SK-N-SH (cell line): ENCODE results near the gene ABCA8. TPM values are rescaled to one million over a fixed set of nuclear protein-coding genes. Genes with fewer than 3 reads are reported as not detected.

Source experiments
- CTCF ChIA-PET: fragments of 300-600, 350-600 bp; formaldehyde crosslinking; extraction: SDS; loops from one replicate; lab custom pipeline; 2021; lab: Yijun Ruan, JAX
- POLR2A ChIA-PET: fragments of 350-600 bp; sonication (Branson Sonifier 250); formaldehyde crosslinking; extraction: SDS; loops from one replicate; lab custom pipeline; 2020; ENCODE audit warnings: antibody characterized with exemption, inconsistent platforms; lab: Yijun Ruan, JAX
- DNase-seq: peaks from one replicate; pipeline ENCODE4 v3.0.0; 2012
- H2AFZ ChIP-seq: fragments of 200-600 bp; sonication (generic); 2 replicates; pipeline ENCODE4 v1.8.1; 2016; ENCODE audit warnings: antibody characterized with exemption, mild to moderate bottlenecking, low read depth
- H3F3A ChIP-seq: fragments of 200-600 bp; sonication (generic); replicated peaks from 2 replicates; pipeline ENCODE3; 2016; ENCODE audit warnings: antibody characterized with exemption, mild to moderate bottlenecking; ENCODE audit not compliant: insufficient read depth
- H3K27ac ChIP-seq, 2 experiments: fragments of 200-500 bp in 1 of 2; fragments of 200-600 bp in 1 of 2; sonication (Bioruptor generic) in 1 of 2; sonication (generic), shearing (Covaris generic) in 1 of 2; 2 replicates each; pipeline versions ENCODE4 v1.5.1 to v1.6.1; 2014 to 2016; ENCODE audit warnings: low read depth in 2 of 2, inconsistent platforms in 1 of 2, low read length in 1 of 2, mild to moderate bottlenecking in 1 of 2, mixed read lengths in 1 of 2
- H3K27me3 ChIP-seq: fragments of 200-600 bp; sonication (generic), shearing (Covaris generic); 2 replicates; pipeline ENCODE4 v1.6.1; 2016; ENCODE audit warnings: mixed run types; ENCODE audit not compliant: insufficient read depth
- H3K36me3 ChIP-seq, 2 experiments: fragments of 200-500 bp in 1 of 2; fragments of 200-600 bp in 1 of 2; sonication (Bioruptor generic) in 1 of 2; sonication (generic) in 1 of 2; replicated peaks in 1 of 2; 2 replicates each; pipeline versions ENCODE3 to v1.5.1; 2014 to 2016; ENCODE audit warnings: low read length in 1 of 2, mild to moderate bottlenecking in 1 of 2; ENCODE audit not compliant: insufficient read depth in 2 of 2, control insufficient read depth in 1 of 2
- H3K4me1 ChIP-seq, 2 experiments: fragments of 200-500 bp in 1 of 2; fragments of 200-600 bp in 1 of 2; sonication (Bioruptor generic) in 1 of 2; sonication (generic), shearing (Covaris generic) in 1 of 2; 2 replicates each; pipeline versions ENCODE4 v1.5.1 to v1.6.1; 2014 to 2016; ENCODE audit warnings: low read depth in 1 of 2, low read length in 1 of 2, mixed run types in 1 of 2; ENCODE audit not compliant: insufficient read depth in 2 of 2, control insufficient read depth in 1 of 2
- H3K4me2 ChIP-seq: fragments of 200-600 bp; sonication (generic), shearing (Covaris generic); 2 replicates; pipeline ENCODE4 v1.6.1; 2017; ENCODE audit warnings: mixed run types
- H3K4me3 ChIP-seq, 2 experiments: fragments of 200-500 bp in 1 of 2; fragments of 200-600 bp in 1 of 2; sonication (Bioruptor generic) in 1 of 2; sonication (generic), shearing (Covaris generic) in 1 of 2; 2 replicates each; pipeline versions ENCODE4 v1.5.1 to v1.8.1; 2014 to 2016; ENCODE audit warnings: low read depth in 2 of 2, inconsistent platforms in 1 of 2, low read length in 1 of 2, mild to moderate bottlenecking in 1 of 2, mixed read lengths in 1 of 2, moderate library complexity in 1 of 2
- H3K79me2 ChIP-seq: fragments of 200-600 bp; sonication (generic); 2 replicates; pipeline ENCODE4 v1.8.1; 2017; ENCODE audit warnings: mild to moderate bottlenecking; ENCODE audit not compliant: insufficient read depth
- H3K9ac ChIP-seq: fragments of 200-600 bp; sonication (generic); 2 replicates; pipeline ENCODE4 v1.6.1; 2017; ENCODE audit warnings: mixed run types
- H3K9me2 ChIP-seq: fragments of 200-600 bp; sonication (generic); 2 replicates; pipeline ENCODE4 v1.6.1; 2017; ENCODE audit warnings: mixed run types
- H3K9me3 ChIP-seq: fragments of 200-600 bp; sonication (generic); 2 replicates; pipeline ENCODE4 v1.6.1; 2017; ENCODE audit warnings: mixed run types, mild to moderate bottlenecking, moderate library complexity
- H4K20me1 ChIP-seq: fragments of 200-600 bp; sonication (generic); 2 replicates; pipeline ENCODE4 v1.6.1; 2017; ENCODE audit warnings: mild to moderate bottlenecking, mixed run types; ENCODE audit not compliant: insufficient read depth
- CHD2 ChIP-seq: fragments of 150-350 bp; IDR thresholded peaks from 2 replicates; pipeline ENCODE4 v1.6.1; 2018; ENCODE audit warnings: low read length; ENCODE audit not compliant: partially characterized antibody
- EP300 ChIP-seq, 2 experiments: IDR thresholded peaks; 2 replicates each; pipeline versions ENCODE4 v1.4.0 to v1.6.1; 2012; ENCODE audit warnings: borderline replicate concordance in 1 of 2, low read depth in 1 of 2, low read length in 1 of 2
- EZH2phosphoT487 ChIP-seq: fragments of 200-600 bp; sonication (generic); IDR thresholded peaks from 2 replicates; pipeline ENCODE4 v1.6.1; 2017; ENCODE audit warnings: low read depth, mixed run types, mild to moderate bottlenecking, antibody characterized with exemption, moderate library complexity, borderline replicate concordance
- FOXJ3 ChIP-seq: sonication (generic); formaldehyde crosslinking; IDR thresholded peaks from 2 replicates; pipeline ENCODE4 v1.5.1; 2020; ENCODE audit warnings: mild to moderate bottlenecking, missing genetic modification reagents
- GABPA ChIP-seq: IDR thresholded peaks from 2 replicates; pipeline ENCODE4 v1.4.0; 2012; ENCODE audit warnings: low read depth, mild to moderate bottlenecking
- GATA2 ChIP-seq: sonication (generic); formaldehyde crosslinking; IDR thresholded peaks from 2 replicates; pipeline ENCODE4 v1.5.0; 2020; ENCODE audit warnings: mild to moderate bottlenecking, missing genetic modification reagents
- MAX ChIP-seq: IDR thresholded peaks from 2 replicates; pipeline ENCODE4 v1.4.0; 2012; ENCODE audit warnings: low read depth
- MXI1 ChIP-seq: IDR thresholded peaks from 2 replicates; pipeline ENCODE4 v1.6.1; 2012; ENCODE audit warnings: mild to moderate bottlenecking, low read depth, low read length, improper control_type of control experiment
- NRF1 ChIP-seq: IDR thresholded peaks from 2 replicates; pipeline ENCODE4 v1.6.1; 2012; ENCODE audit warnings: low read depth, mild to moderate bottlenecking, low read length
- RAD21 ChIP-seq: IDR thresholded peaks from 2 replicates; pipeline ENCODE4 v1.6.1; 2012; ENCODE audit warnings: mild to moderate bottlenecking, low read length
- RCOR1 ChIP-seq: fragments of 150-350 bp; IDR thresholded peaks from 2 replicates; pipeline ENCODE4 v1.6.1; 2017; ENCODE audit warnings: antibody characterized with exemption, low read length
- RFX5 ChIP-seq: IDR thresholded peaks from 2 replicates; pipeline ENCODE4 v1.6.1; 2012; ENCODE audit warnings: mild to moderate bottlenecking, improper control_type of control experiment, low read length
- SIN3A ChIP-seq: IDR thresholded peaks from 2 replicates; pipeline ENCODE4 v1.6.1; 2012; ENCODE audit warnings: low read depth, mild to moderate bottlenecking, low read length, moderate library complexity, borderline replicate concordance
- SMC3 ChIP-seq: IDR thresholded peaks from 2 replicates; pipeline ENCODE4 v1.6.1; 2012; ENCODE audit warnings: low read depth, low read length, improper control_type of control experiment
- TCF12 ChIP-seq: IDR thresholded peaks from 2 replicates; pipeline ENCODE4 v1.4.0; 2012
- TEAD4 ChIP-seq: IDR thresholded peaks from 2 replicates; pipeline ENCODE4 v1.4.0; 2012; ENCODE audit warnings: mild to moderate bottlenecking, borderline replicate concordance; ENCODE audit not compliant: insufficient read depth
- YY1 ChIP-seq: IDR thresholded peaks from 2 replicates; pipeline ENCODE4 v1.4.0; 2012; ENCODE audit warnings: low read depth, mild to moderate bottlenecking
- WGBS: methylation state at CpG from one replicate; pipeline ENCODE4 v1.1.6; 2017; ENCODE audit warnings: low lambda C conversion rate; 5-methylcytosine and 5-hydroxymethylcytosine counted together
- polyA plus RNA-seq, 3 experiments: library from polyadenylated mRNA; depleted of rRNA; stranded (reverse); fragments of >200 nt; gene quantifications; 2 replicates each; pipeline ENCODE4 v1.2.3, GENCODE V29; 2012
- TF ChIP-seq, protein P1 (sequence below): fragments of 150-350 bp; IDR thresholded peaks from 2 replicates; pipeline ENCODE4 v1.6.1; 2017; ENCODE audit warnings: antibody characterized with exemption, low read length, low read depth, borderline replicate concordance

The ABCA8 gene
- polyA plus RNA-seq, 1 of the 3 experiments (the other 2 are of a cell fraction): 2.3 TPM

GRCh38 chr17:68868708-68869107 lies 86.5 kb downstream of the ABCA8 start:
- Histone ChIP-seq H3K4me2 (no peak overlapping the region), H3F3A (no peaks in the 10 kb centered on the region), H3K27me3 (no peaks in the 10 kb centered on the region), H4K20me1 (no peaks in the 10 kb centered on the region), H3K79me2 (no peaks in the 10 kb centered on the region), H3K9ac (no peak overlapping the region), H3K36me3 (no peaks in the 10 kb centered on the region), H3K9me2 (no peaks in the 10 kb centered on the region), H2AFZ (no peak overlapping the region), H3K4me1 (no peaks in the 10 kb centered on the region; a peak in 1 of 4 replicates), H3K4me3 (no peak overlapping the region), H3K27ac (no peak overlapping the region), H3K9me3 (no peaks in the 10 kb centered on the region)
- ChIA-PET POLR2A (no interaction called here), CTCF (interaction anchor here (0.9 to 1.4 kb wide), 4 partner anchors 10 to 367 kb away, joined by 3 to 4 read pairs (median 3); no protein-coding TSS in a partner anchor)
- TF ChIP-seq, protein P1, sequence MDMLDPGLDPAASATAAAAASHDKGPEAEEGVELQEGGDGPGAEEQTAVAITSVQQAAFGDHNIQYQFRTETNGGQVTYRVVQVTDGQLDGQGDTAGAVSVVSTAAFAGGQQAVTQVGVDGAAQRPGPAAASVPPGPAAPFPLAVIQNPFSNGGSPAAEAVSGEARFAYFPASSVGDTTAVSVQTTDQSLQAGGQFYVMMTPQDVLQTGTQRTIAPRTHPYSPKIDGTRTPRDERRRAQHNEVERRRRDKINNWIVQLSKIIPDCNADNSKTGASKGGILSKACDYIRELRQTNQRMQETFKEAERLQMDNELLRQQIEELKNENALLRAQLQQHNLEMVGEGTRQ: no peak
- TF ChIP-seq RCOR1 (no peak), EZH2phosphoT487 (no peak), GABPA (no peak), SIN3A (no peak), CHD2 (no peak), RFX5 (no peak), TEAD4 (no peak)
- no peak for DNase-seq
- 2% methylated on average over 3 of the region's 3 CpGs for WGBS

DNA sequence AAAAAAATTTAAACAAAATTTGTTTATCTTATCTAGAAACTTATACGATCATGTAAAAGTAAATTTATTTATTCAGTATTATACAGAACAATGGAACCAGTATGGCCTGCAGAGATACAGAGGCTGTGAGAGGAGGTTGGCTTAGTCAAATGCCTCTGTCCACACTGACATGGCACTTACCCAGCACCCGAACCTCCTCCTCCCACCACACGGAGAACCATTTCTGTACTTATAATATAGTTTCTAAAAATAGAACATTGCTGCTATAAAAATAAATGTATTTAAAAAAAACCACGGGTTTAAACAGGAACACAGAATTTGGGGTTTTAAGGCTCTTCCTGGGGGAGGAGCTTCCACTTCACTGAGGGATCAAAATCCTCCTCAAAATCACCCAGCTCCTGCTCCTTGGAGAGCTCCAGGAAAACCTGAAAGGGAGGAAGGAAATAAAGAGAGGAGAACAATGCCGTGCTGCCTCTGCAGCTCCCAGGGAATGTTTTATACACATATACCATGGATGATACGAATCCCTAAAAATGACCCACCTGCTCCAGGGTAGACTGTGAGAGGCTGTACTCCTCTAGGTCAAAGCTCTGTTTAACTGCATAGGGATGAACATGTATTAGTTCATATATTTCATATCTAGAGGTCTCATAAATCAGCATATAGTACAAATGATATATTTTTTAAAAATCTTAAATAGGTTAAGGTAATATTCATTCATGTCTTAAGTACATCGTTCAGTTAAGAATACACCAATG lies 87.3 kb downstream of the ABCA8 start:
- Histone ChIP-seq H3K4me1 (no peaks in the 10 kb centered on the region; a peak in 1 of 4 replicates), H3K79me2 (no peaks in the 10 kb centered on the region), H3K4me3 (no peak overlapping the region), H3K9me2 (no peaks in the 10 kb centered on the region), H3K9ac (no peak overlapping the region), H3K4me2 (no peak overlapping the region), H3K27ac (no peak overlapping the region), H3K9me3 (no peaks in the 10 kb centered on the region)
- 8% methylated on average over 7 of the region's 7 CpGs for WGBS
- TF ChIP-seq RAD21 (no peak), YY1 (no peak), EP300 (IDR thresholded peaks at IDR 0.05; ENCODE audit: borderline replicate concordance in 1 of 2, low read depth in 1 of 2, low read length in 1 of 2) (no peak), SMC3 (no peak), MAX (no peak), SIN3A (no peak), GABPA (no peak), GATA2 (no peak), TEAD4 (no peak), TCF12 (no peak), RFX5 (no peak), FOXJ3 (no peak), NRF1 (no peak), RCOR1 (no peak), MXI1 (no peak)
- TF ChIP-seq, all 33 proteins: peak for 0
- Histone ChIP-seq H2AFZ (no peak overlapping the region), H4K20me1 (no peaks in the 10 kb centered on the region), H3F3A (no peaks in the 10 kb centered on the region), H3K27me3 (no peaks in the 10 kb centered on the region), H3K36me3 (no peaks in the 10 kb centered on the region)
- no peak for DNase-seq
- ChIA-PET CTCF (interaction anchor here (0.5 to 1.0 kb wide), 3 partner anchors 9 to 1489 kb away, joined by 3 to 4 read pairs (median 3); no protein-coding TSS in a partner anchor), POLR2A (no interaction called here)
